ENCODE measurements around the gene TEKT5. TPM values are rescaled to one million over a fixed set of nuclear protein-coding genes. Genes with fewer than 3 reads are reported as not detected.

Gene TEKT5
- total RNA-seq, 1 donor from 2014 or later = 0.07 TPM

DNA sequence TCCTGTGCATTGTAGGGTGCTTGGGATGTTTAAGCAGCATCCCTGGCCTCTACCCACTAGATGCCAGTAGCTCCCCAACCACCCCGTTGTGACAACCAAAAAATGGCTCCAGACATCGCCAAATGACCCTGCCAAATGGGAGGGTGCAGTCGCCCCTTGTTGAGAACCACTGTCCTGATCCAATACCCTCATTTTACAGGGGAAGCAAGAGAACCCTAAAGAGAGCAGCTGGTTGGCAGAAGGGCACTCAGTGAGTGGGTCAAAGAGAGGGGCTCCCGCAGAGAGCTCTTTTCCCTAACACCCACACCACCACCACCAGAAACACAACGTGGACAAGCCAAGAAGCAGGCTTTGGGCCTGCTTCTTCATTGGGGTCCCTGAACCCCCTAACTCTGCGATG lies 18.4 kb downstream of the TEKT5 start:
- Histone ChIP-seq H3K4me1 (peaks cover 11% of the 10 kb centered on the region), H3K9me3 (ENCODE audit: low read depth) (no peaks in the 10 kb centered on the region), H3K4me3 (no peak overlapping the region), H3K27me3 (no peaks in the 10 kb centered on the region), H2AFZ (replicated peaks) (no peak overlapping the region), H3K36me3 (no peaks in the 10 kb centered on the region), H4K20me1 (ENCODE audit: low read depth) (no peaks in the 10 kb centered on the region), H3K27ac (no peak overlapping the region), H3K79me2 (ENCODE audit: low read depth) (no peaks in the 10 kb centered on the region), H3K4me2 (no peak overlapping the region), H3K9ac (no peak overlapping the region), H3F3A (ENCODE audit: low read depth) (peaks cover 13% of the 10 kb centered on the region)
- TF ChIP-seq, protein P1, sequence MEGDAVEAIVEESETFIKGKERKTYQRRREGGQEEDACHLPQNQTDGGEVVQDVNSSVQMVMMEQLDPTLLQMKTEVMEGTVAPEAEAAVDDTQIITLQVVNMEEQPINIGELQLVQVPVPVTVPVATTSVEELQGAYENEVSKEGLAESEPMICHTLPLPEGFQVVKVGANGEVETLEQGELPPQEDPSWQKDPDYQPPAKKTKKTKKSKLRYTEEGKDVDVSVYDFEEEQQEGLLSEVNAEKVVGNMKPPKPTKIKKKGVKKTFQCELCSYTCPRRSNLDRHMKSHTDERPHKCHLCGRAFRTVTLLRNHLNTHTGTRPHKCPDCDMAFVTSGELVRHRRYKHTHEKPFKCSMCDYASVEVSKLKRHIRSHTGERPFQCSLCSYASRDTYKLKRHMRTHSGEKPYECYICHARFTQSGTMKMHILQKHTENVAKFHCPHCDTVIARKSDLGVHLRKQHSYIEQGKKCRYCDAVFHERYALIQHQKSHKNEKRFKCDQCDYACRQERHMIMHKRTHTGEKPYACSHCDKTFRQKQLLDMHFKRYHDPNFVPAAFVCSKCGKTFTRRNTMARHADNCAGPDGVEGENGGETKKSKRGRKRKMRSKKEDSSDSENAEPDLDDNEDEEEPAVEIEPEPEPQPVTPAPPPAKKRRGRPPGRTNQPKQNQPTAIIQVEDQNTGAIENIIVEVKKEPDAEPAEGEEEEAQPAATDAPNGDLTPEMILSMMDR (IDR thresholded peaks at IDR 0.05) = no peak
- no peak for TF ChIP-seq EZH2phosphoT487 (IDR thresholded peaks at IDR 0.05)
- TF ChIP-seq EZH2 (IDR thresholded peaks at IDR 0.05) = no peak
- Mint-ChIP-seq H3K27ac (no peak overlapping the region), H3K36me3 (no peaks in the 10 kb centered on the region), H3K4me3 (no peak overlapping the region), H3K9me3 (peaks cover 3% of the 10 kb centered on the region), H3K27me3 (ENCODE audit: insufficient read depth, low read depth) (peaks cover 13% of the 10 kb centered on the region), H3K4me1 (peaks cover 10% of the 10 kb centered on the region)
- DNase-seq (ENCODE audit: low spot score) = no peak

DNA sequence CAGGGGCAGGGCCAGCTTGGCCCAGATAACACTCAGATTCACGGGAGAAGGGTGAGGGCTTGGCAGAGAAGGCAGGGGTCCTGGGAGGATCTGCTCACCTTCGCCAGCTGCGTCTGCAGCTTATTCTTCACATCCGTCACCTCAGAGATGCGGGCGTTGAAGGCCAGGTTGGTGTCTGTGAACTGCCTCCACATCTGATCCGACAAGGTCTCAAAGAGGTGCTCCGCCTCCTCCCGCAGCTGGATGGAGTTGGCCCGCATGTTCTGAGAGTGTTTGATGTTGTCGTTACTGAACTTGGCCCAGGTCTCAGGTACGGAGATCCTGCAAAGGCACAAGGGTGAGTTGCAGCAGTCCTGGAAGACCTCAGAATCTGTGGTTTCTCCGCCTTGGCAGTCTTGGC lies 18.9 kb downstream of the TEKT5 start:
- Histone ChIP-seq H3K36me3 (no peaks in the 10 kb centered on the region), H3K4me1 (peaks cover 11% of the 10 kb centered on the region), H3K4me2 (no peak overlapping the region), H3K27ac (no peak overlapping the region), H4K20me1 (ENCODE audit: low read depth) (no peaks in the 10 kb centered on the region), H3K79me2 (ENCODE audit: low read depth) (no peaks in the 10 kb centered on the region), H3K9me3 (ENCODE audit: low read depth) (no peaks in the 10 kb centered on the region), H3F3A (ENCODE audit: low read depth) (peaks cover 13% of the 10 kb centered on the region), H3K27me3 (no peaks in the 10 kb centered on the region), H3K9ac (no peak overlapping the region), H2AFZ (replicated peaks) (no peak overlapping the region), H3K4me3 (no peak overlapping the region)
- Mint-ChIP-seq H3K4me1 (peaks cover 10% of the 10 kb centered on the region), H3K27me3 (ENCODE audit: insufficient read depth, low read depth) (peaks cover 12% of the 10 kb centered on the region), H3K9me3 (peaks cover 3% of the 10 kb centered on the region), H3K36me3 (no peaks in the 10 kb centered on the region), H3K27ac (no peak overlapping the region), H3K4me3 (no peak overlapping the region)
- no peak for DNase-seq (ENCODE audit: low spot score)
- TF ChIP-seq EZH2phosphoT487 (IDR thresholded peaks at IDR 0.05) (no peak), EZH2 (IDR thresholded peaks at IDR 0.05) (no peak)
- TF ChIP-seq, protein P1 (IDR thresholded peaks at IDR 0.05) = no peak

DNA sequence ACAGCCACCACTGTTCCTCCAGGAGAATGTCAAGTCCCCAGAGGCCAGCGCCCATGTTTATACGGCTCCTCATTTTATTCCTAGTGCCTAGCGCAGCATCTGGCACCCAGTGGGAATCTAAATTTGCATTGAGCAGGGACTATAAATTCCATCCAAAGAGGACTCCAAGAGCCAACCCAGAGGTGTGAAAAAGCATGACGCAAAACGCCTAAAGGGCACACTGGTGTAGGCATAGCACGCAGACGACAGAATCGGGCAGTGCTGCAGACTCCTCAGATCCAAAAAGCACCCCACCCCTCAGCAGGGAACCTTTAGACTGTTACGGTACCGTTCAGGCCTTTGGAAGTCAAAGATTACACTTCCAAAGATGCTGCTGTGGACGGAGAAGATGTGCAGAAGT lies 19.5 kb downstream of the TEKT5 start:
- Histone ChIP-seq H3F3A (ENCODE audit: low read depth) (peaks cover 13% of the 10 kb centered on the region), H3K9me3 (ENCODE audit: low read depth) (no peaks in the 10 kb centered on the region), H3K27ac (no peak overlapping the region), H4K20me1 (ENCODE audit: low read depth) (no peaks in the 10 kb centered on the region), H2AFZ (replicated peaks) (no peak overlapping the region), H3K27me3 (no peaks in the 10 kb centered on the region), H3K4me1 (peaks cover 11% of the 10 kb centered on the region), H3K36me3 (no peaks in the 10 kb centered on the region), H3K79me2 (ENCODE audit: low read depth) (no peaks in the 10 kb centered on the region), H3K4me2 (no peak overlapping the region), H3K9ac (no peak overlapping the region), H3K4me3 (no peak overlapping the region)
- H3K4me3 Mint-ChIP-seq = no peak overlapping the region
- DNase-seq (ENCODE audit: low spot score) = no peak
- peaks cover 10% of the 10 kb centered on the region for H3K27me3 Mint-ChIP-seq (ENCODE audit: insufficient read depth, low read depth)
- H3K4me1 Mint-ChIP-seq = peaks cover 10% of the 10 kb centered on the region
- H3K36me3 Mint-ChIP-seq = no peaks in the 10 kb centered on the region
- H3K9me3 Mint-ChIP-seq = peaks cover 3% of the 10 kb centered on the region
- TF ChIP-seq, protein P1 (IDR thresholded peaks at IDR 0.05) = no peak
- no peak overlapping the region for H3K27ac Mint-ChIP-seq

DNA sequence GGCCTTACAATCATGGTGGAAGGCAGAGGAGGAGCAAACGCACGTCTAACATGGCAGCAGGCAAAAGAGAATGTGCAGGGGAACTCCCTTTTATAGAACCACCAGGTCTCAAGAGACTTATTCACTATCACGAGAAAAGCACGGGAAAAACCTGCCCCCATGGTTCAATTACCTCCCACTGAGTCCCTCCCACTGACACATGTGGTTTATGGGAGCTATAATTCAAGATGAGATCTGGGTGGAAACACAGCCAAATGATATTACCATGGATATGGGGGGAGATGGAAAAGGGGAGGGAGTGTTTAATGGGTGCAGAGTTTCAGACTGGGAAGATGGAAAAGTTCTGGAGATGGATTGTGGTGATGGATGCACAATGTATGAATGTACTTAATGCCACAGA lies 23.0 kb downstream of the TEKT5 start:
- TF ChIP-seq EZH2 (IDR thresholded peaks at IDR 0.05) = no peak
- TF ChIP-seq, protein P1 (IDR thresholded peaks at IDR 0.05) = no peak
- TF ChIP-seq EZH2phosphoT487 (IDR thresholded peaks at IDR 0.05) = no peak
- no peaks in the 10 kb centered on the region for H3K9me3 Mint-ChIP-seq
- peaks cover 2% of the 10 kb centered on the region for H3K27me3 Mint-ChIP-seq (ENCODE audit: insufficient read depth, low read depth)

More for the DNA sequence above, 23.0 kb downstream of the TEKT5 start:
- Histone ChIP-seq H3K4me2 (no peak overlapping the region), H3K27ac (no peak overlapping the region), H3F3A (ENCODE audit: low read depth) (no peaks in the 10 kb centered on the region), H3K27me3 (no peaks in the 10 kb centered on the region), H3K4me1 (peaks cover 3% of the 10 kb centered on the region), H3K9ac (no peak overlapping the region), H3K36me3 (no peaks in the 10 kb centered on the region), H3K4me3 (no peak overlapping the region), H2AFZ (replicated peaks) (no peak overlapping the region), H3K79me2 (ENCODE audit: low read depth) (no peaks in the 10 kb centered on the region), H4K20me1 (ENCODE audit: low read depth) (no peaks in the 10 kb centered on the region), H3K9me3 (ENCODE audit: low read depth) (no peaks in the 10 kb centered on the region)
- Mint-ChIP-seq H3K27ac (no peak overlapping the region), H3K4me3 (no peak overlapping the region), H3K36me3 (no peaks in the 10 kb centered on the region), H3K4me1 (no peaks in the 10 kb centered on the region)
- DNase-seq (ENCODE audit: low spot score) = no peak
